ENCODE results near the gene KCNE4.
"Not testable (repeated sequence)": the region's sequence is repeated elsewhere in the genome, so short reads cannot be mapped to it uniquely, and the experiment has no call there.

The KCNE4 gene

DNA sequence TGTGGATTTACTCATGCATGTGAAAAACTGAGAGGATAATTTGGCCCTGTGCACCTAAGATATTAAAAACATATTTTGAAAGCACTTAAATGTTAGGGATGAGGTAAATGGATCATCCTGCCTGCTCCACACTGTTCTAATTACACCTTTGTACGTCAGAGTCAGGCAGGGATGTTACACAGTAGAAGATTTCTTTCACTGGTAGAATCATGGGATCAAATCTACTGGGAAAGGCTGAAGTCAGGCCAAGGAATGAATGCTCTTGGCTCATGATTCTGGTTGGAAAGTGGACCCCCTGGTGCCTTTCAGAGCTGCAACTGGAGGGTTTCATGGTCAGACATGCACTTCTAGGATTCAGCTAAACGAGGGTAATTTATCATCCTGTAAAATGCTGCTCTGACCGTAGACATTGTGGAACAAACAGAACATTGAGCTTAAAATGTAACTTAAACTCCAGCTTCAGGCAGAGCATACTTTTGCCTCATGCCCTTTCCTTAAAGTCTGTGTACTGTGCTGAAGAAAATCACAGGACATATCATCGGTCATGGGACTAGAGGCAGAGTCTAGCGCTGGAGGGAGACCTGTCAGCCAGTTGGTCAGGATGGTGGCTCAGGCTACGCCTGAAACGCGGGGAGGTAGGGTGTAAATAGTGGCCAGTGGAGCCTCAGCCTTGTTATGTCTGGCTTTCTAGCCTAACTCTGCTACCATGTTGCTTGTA, 4.9 kb downstream of the KCNE4 start:
- DNase-seq (ENCODE audit: low spot score) = no peak

DNA sequence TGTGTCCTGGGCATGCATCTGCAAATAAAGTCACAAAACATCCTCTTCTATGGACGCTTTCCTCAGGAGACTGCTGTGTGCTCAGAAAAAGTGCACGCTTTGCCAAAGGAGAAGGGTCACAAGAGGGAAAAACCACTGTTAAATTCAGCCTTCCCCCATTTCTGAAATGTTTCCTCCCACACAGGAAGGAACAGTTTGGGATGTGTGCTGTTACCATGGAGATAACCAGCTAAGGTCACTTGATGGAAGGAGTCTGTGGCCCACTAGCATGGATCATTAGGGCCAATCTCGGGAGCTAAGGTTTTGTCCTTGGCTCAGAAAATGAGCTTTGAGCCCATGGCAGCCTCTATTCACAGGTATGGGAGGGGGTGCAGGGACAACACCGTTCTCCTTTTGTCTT, 5.6 kb downstream of the KCNE4 start:
- no peak for DNase-seq (ENCODE audit: low spot score)

DNA sequence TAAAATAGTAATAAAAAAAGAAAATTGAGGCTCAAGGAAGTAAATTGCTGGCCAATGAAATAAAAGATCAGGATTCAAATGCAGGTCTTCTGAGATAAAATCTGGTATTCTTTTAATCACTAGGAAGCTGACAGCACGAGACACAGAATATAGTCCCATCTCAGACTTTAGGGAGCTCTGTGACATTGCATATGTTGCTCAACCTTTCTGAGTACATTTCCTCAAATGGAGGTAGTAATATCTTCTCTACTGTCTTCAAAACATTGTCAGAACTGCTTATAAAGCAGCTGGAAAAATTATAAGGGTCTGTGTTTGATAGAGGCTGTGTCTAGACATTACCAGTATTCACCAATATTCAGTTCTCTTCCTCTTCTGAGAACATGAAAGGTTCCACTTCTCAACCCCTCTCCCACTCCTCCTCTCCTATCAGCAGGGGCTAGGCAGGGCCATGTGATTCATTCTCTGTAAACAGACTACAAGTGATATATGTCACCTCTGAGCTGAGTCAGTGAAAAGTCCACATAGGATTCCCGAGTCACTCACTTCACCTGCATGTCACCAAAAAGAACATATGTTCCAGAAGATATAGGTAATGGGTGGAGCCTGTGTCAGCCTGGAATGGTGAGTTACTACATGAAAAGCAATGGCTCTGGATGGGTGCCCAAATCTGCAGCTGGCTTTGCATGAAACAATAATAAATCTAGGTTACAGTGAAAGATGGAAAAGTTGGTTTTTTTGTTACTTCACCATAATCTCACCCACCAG, 7.1 kb downstream of the KCNE4 start:
- no peak for DNase-seq (ENCODE audit: low spot score)

DNA sequence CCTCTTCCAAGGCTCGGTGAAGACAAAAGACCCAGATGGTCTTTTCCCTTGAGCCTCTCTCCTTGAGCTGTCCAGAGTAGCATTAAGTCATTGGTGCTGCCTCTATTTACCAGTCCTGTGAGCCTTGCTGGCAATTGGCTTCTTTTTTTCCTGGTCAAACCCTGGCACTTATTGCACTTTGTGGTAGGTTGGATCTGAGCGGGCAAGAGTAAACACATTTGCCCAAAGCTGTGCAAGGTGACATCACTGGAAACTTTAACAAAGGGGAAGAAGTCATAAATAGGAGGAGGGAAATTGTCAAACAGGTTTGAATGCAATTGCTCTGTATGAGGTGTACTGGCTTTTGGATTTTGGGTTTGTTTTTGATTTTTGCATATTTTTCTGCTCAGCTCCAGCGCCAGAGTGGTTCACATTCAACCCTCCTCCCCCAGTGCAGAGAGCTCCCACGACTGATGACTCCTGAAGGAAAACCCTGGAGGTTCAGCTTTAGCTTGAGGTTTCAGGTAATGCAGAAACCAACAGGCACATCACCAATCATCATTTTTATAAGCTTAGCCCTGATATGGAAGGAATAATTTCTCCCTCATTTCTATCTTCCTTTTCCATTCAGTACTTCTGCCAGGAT, 8.3 kb downstream of the KCNE4 start:
- no peak for DNase-seq (ENCODE audit: low spot score)

DNA sequence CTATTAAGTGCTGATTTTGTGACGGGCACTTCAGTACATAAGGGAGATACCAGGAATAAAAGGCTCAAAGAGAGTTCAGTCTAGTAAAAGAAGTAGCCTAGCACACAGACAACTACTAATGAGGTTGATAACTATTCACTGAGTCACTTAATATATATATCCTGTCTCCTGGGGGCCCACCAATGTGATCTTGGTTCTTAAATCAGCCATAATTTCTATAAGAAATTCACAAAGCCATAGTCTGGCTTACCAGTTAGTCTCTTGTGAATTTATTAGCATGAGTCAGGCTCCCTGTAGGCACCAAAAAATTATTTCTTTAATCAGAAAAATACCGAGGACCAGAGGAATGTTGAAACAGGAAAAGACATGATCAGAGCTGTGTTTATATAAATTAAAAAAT, 10.4 kb downstream of the KCNE4 start:
- peak; percentile 46 for DNase-seq (ENCODE audit: low spot score)

DNA sequence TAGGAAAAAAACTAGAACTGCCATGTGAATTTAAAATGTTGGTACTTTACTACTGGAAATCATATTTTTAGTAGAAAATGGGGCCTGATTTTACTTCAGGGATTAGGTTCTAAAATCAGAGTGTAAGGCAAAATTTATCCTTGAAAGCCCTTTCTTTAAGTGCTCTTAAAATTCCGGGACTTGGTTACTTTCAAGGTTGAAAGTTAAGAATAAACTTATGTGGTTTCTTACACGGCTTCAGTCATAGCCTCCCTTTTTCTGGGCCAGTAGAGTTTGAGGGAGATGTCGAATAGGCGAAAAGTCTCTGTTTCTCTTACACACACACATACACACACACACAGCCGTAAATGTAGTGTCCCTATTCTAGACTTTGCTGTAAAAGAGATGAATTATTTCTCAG, 13.1 kb downstream of the KCNE4 start:
- no peak for DNase-seq (ENCODE audit: low spot score)

DNA sequence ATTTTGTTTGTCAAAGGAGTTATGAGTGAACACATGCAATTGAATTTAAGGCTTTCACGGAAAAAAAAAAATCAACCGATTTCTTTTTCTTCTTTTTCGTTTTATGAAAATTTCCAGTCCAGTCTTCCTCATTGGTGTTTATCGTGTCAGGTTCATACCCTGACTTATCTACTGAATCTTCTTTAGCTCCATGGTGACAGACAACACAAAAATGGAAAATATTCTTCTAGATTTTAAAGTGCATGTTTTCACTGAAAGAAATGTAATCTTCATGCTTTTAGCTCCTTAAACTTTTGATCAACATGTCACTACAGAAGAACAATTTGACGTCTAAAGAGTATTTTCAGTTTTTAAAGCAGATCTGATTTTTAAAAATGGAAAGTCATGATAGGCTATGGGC, 14.7 kb downstream of the KCNE4 start:
- no peak for DNase-seq (ENCODE audit: low spot score)

DNA sequence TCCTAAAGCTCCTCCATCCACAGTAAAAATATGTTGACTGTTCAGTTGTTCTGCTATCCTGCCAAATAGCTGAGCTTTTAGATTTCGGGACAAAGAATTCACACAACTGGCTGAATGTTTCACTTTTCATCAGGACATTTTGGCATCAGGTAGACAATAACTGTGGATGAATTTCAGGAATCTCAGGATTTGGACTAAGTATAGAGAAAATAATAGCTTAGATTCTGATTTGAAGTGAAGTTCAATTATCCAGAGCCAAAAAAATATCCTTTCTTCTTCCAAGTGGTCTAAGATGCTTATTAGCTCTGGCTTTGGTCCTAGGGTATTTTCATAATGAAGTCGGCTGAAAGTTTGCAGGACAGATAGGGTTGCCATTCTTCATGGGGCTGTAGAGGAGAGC, 16.1 kb downstream of the KCNE4 start:
- DNase-seq (ENCODE audit: low spot score) = no peak

DNA sequence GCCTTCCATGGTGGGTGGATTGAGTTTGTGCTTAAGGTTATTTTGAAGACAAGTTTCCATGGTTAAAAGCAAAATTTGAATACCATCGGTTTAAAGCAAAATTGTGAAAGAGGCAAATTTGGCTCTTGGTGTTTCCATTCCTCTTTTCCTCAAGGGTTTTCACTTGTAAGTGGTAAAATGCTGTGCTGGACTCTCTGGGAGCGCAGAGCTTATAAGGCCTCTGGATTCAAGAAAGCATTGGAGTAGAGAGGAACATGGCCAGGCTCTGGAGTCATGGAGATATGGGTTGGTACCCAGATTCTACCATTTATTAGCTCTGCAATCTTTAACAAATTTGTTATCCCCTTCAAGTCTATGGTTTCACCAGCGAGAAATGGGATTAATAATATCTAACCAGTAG, 17.5 kb downstream of the KCNE4 start:
- DNase-seq (ENCODE audit: low spot score) = no peak

DNA sequence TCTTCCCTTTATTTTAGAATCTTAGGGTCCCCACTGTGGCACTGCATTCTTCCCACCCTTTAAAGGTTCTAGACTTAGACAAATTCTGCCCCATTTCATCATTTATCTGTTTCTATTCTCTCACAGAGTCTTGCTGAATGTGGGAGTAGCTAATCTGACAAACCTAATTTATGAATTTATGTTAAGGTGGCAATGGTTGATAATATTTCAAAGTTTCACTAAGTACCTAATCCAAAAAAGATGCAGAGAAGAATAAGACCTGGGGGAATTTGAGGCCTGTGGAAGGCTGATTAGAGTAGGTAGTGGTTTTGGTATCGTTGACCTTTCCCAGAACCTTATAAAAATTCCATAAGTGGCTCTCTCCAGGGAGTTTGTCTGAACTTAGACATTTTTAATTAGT, 18.0 kb downstream of the KCNE4 start:
- no peak for DNase-seq (ENCODE audit: low spot score)

DNA sequence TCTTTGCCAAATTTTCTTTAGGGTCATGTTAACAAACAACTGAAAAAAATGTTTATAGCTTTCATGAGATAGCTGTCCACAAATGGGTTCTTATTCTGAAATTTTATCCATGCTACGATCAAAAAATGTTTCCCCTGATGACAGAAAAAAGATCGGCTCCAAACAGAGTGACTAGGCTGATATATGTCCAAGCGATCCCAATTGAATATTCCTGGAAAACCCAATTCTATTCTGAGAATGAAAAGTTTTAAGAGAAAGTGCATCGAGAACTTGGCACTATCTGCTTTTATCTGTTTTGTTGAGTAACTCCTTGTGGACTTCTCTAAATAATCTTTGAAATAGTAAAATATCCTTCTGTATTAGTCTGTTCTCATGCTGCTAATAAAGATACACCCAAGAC, 19.1 kb downstream of the KCNE4 start:
- DNase-seq (ENCODE audit: low spot score) = no peak

DNA sequence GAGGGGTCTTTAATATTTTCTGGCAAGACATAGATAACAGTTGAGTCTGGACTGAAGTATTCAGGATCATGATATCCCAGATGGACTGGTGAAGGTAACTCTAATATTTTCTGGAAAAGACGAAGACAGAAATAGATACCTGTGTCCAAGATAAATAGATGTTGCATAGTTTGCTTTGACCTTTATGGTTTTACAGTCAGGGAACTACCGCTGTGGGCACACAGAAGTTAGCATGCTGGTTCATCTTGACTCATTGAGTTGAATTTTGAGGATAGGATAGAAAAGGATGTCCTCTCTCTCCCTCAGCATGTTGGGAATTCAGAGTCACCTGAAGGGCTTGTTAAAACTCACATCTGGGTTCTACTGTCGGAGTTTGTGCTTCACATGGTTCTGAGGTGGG, 20.8 kb downstream of the KCNE4 start:
- DNase-seq (ENCODE audit: low spot score) = no peak

DNA sequence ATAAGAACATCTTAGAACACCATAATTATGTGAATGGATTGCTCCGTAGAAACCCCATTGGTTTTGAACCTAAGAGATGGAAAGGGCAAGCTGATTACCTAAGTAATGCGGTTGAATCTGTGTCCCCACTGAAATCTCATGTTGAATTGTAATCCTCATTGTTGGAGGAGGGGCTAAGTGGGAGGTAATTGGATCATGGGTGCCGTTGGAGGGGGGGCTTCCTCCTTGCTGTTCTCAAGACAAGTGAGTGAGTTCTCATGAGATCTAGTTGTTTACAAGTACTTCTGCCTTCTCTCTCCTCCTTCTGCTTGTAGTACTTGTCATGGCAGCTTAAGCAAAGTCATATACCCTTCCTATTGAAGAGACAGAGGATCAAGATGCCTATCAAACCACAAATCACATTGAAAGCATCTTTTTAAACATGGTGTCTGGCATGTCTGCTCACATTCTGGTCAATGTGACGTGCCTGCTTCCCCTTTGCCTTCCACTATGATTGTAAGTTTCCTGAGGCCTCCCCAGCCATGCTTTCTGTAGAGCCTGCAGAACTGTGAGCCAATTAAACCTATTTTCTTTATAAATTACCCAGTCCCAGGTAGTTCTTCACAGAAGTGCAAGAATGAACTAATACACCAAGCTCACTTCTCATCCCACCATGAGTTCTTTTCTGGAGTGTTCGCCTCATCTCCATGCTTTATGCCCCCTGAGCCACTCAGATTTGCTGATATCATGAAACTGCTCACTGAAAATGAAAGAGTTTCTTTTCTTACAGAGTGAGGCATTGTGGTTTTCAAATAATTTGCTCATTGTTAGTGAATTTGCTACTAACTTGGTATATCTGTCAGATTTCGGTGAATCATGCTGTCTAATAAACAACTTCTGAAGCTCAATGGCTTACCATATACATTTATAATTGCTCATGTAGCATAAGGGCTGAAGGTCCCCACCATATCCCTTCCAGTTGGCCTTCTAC, 23.6 kb downstream of the KCNE4 start:
- no peak for DNase-seq (ENCODE audit: low spot score)

DNA sequence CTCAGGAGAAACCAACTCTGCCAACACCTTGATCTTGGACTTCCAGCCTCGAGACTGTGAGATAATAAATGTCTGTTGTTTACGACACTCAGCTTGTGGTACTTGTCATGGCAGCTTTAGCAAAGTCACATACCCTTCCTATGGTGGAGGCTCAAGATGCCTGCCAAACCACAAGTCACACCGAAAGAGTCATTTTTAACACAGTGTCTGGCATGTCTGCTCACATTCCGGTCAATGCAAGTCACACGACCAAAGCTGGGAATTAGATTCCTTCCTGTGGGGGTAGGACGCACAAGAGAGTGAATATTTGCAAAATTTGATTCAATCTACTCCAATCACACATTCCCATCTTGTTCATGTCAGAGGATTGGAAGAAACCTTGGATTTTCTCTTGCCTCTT, 24.6 kb downstream of the KCNE4 start:
- peak; percentile 74 for DNase-seq (ENCODE audit: low spot score)

DNA sequence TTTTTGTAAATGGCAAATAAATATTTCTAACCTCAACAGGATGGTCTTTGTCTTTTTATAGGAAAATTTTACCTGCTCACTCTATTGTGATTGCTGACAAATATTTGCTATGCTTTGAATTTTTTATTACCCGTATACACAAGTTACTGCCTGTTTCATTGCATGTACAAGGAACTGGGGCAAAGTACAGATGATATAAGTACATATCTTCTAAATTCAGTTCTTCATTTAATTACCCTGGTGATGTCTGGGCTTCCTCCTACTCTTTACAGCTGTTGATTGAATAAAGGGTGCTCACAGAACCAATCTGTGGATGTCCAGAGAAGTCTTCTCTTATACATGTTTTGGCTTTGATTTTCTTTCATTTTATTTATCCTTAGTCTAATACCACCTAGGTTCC, 26.5 kb downstream of the KCNE4 start:
- no peak for DNase-seq (ENCODE audit: low spot score)

DNA sequence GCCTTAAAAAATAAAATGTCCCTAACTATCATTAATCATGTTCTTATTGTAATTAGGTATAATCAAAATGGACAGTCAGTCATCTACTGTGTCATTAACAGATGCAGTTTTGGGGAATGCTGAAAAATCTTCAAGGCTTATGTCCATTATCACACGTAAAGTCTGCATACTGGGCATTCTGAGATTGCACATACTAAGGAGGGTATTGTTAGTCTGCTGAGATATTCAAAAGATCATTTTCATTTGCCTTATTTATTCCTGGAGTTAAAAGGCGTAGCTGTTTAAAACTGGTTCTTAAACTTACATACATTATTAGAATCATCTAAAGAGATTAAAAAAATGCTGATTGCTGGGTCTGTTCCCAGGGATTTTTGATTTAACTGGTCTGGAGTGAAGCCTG, 27.4 kb downstream of the KCNE4 start:
- DNase-seq (ENCODE audit: low spot score) = no peak

DNA sequence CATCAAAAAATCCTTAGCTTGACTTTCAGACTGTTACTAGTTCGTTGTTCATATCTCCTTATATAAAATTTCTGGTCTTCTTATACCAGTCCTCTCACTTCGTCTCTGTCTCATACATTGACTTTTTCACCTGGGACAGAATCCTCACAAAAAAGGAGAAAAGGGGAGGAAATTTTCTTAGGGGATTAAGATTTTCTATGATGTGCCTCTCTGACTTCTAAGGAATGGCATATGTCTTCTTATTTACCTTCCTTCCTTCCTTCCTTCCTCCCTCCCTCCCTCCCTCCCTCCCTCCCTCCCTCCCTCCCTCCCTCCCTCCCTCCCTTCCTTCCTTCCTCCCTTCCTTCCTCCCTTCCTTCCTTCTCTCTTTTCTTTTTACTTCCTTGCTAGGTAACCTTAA, 27.9 kb downstream of the KCNE4 start:
- no peak for DNase-seq (ENCODE audit: low spot score)

DNA sequence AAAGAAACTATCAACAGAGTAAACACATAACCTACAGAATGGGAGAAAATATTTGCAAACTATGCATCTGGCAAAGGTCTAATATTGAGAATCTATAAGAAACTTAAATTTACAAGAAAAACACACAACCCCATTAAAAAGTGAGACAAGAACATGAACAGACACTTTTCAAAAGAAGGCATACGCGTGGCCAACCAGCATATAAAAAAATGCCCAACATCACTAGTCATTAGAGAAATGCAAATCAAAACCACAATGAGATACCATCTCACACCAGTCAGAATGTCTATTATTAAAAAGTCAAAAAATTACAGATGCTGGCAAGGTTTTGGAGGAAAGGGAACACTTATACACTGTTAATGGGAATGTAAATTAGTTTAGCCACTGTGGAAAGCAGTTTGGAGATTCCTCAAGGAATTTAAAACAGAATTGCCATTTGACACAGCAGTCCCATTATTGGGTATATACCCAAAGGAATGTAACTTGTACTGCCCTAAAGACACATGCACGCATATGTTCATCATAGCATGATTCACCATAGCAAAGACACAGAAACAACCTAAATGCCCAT, 28.9 kb downstream of the KCNE4 start:
- not testable (repeated sequence) for DNase-seq (ENCODE audit: low spot score)

DNA sequence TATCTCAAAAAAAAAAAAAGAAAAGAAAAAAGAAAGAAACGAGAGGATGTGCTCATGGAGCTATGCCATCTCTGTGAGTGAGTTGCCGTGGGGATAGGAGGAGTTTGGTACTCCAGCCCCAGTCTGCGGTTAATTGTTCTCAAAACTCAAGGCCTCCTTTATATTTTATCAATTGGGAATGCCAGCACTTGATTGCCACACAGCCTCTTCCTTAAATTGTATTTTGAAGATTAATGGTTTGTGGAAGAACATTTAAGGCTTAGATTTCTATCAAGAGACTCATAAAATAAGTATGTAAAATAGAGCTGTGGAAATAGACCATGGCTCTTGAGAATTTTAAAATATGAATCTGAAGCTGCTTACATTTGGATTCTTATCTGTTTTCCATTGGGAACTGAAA, 29.8 kb downstream of the KCNE4 start:
- no peak for DNase-seq (ENCODE audit: low spot score)

DNA sequence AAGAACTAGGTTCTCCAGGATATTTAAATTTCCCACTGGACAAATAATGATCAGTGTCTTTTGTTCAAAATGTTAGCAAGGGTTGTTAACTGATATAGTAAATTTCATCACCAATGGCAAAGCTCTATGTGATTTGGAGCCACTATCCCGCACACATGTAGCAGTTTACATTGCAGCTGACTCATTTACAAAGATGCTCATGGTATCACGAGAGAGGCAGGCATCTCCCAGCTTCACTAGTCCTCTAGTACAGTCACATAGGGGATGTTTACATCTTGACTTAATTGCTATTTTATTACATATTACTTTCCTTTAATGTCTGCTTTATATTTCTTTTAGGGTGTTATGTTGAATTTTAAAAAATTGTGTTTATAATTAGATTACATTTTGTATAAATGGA, 30.7 kb downstream of the KCNE4 start:
- no peak for DNase-seq (ENCODE audit: low spot score)

DNA sequence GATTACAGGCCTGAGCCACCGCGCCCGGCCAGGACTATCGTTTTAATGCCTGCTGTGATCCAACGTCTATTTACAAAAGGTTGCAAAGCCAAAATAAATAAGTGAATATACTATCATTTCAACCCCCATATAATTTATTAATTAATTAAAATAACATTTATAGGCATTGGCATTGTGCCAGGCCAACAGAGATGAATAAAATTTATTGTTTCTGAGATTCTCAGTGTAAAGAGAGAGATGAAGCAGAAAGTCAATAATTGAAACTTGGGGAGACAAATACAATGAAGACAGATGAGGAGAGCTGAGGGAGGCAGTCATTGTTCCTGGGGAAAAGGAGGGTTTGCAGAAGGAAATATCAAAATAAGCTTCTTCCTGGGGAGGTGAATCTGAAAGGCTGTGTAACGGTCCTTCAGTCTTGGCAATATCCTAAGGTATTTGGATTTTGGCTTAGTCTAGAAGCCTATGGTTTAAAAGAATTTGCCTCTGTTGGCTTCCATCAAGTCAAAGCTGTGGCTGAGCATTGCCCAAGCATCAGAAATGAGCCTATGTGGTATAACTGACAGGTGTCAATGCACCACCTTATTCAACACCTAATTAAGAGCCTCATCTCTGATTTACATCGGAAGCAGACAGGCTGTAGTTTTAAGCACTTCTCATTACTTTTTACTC, 31.5 kb downstream of the KCNE4 start:
- no peak for DNase-seq (ENCODE audit: low spot score)

Measured in AG08395 (cell line).